Left ventricle myocardium superior (tissue), 1 donor: Measurements from ENCODE around the gene UFSP1. TPM values are rescaled to one million over a fixed set of nuclear protein-coding genes. Genes with fewer than 3 reads are reported as not detected.
A peak's percentile ranks its signal among the peaks of the same experiment; 100 is the strongest.

Source experiments
- ATAC-seq: fragments of 200-7000 bp; cut with Tn5 transposase; one replicate; pipeline ENCODE4 v1.9.1; 2020; ENCODE audit warnings: mild to moderate bottlenecking, moderate library complexity
- DNase-seq: peaks from one replicate; pipeline ENCODE4 v3.0.0-alpha.2; 2020
- intact Hi-C: fragments of 100-400 bp; cut with micrococcal nuclease; formaldehyde crosslinking; loops from one replicate; pipeline ENCODE4 v1.11.0; 2022
- total RNA-seq: library from RNA; stranded (reverse); fragmentation: NEBNext Ultra II Directional; extraction: Animal tissue kit (Norgen Biotek cat#: 25700); gene quantifications from one replicate; pipeline ENCODE4 v1.2.1, GENCODE V29; 2021
- donor health status: DM: no; HTN: yes; CAD: no; lungs with severe emphysema.

Gene UFSP1
- total RNA-seq, 1 donor from 2014 or later, result 1.9 TPM

DNA sequence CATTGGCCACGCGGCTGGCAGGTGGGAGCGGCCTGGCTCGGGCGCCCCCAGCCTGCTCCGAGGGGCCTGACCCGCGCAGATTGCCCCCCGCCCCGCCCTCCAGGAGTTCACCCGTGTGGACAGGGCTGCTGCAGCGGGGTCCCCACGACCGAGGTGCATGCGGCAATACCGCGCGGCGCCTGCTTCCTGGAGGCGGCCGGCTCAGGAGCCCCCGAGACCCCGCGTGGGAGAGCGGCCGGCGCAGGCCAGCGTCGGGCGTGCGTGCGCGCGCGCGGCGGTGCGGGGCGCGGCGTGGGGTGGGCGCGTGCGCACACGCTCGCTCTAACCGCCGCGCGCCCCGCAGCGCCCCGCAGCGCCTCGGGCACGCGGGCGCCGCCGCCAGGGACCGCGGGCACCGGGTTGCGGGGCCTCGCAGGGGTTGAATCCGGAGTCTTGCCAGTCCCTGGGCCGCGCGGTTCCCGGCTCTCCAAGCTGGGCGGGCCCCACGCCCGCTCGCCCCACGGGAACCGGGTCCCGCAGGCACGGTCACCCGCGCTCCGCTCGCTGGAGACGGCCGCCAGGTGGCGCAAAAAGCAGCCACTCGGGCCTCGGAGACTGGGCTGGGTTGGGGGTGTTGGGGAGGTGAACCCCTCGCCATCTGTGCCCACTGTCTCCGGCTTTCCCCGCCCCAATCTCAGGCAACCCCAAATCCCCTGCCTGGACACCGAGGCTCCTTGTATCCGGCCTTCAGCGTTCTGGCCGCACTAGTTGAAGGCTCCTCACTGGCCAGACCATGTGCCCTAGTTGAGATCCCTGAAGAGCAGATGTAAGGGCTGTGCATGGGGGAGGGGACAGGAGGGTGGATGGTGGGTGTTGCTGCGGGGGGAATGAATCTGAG is 7.5 kb upstream of the UFSP1 start:
- DNase-seq (peak; percentile 75), ATAC-seq (peak; percentile 40)
- intact Hi-C loops, result loop anchor here (5.0 kb wide), 1 partner anchor 160 kb away; no protein-coding TSS in a partner anchor

DNA sequence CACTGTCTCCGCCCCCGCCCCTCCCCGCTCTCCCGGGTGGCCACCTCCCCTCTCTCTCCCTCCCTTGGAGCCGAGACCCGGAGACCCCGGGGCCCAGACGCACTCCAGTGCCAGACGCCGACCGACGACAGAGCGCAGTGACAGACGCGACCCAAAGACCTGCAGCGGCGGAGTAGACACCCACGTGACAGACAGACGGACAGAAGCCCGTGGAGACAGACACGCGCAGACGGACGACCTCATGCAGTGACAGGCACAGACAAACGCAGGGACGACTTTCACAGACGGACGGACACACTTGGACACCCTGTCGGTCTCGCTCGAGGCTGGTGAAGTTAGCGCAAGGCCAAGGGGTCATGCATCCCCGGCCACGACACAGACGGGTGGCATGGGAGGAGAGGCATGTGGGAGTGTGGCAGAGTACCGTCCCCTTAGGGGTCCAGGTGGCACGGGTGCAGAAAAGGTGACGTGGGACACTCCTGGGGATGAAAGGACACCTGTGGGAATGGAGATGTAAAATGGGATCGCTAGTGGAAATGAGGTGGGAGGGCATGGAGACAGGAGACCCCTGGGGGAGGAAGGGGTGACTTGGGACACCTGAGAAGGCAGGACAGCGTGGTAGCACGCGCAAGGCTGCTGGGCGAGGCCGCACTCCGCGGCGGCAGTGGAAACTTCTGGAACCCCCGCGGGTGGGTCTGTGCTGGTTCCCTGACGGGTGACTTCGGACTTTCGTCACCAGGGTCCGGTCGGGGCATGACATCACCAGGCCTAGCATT is 6.6 kb upstream of the UFSP1 start:
- ATAC-seq (peak; percentile 9), DNase-seq (peak; percentile 50)
- intact Hi-C loops, result loop anchor here (5.0 kb wide), 1 partner anchor 161 kb away; no protein-coding TSS in a partner anchor

DNA sequence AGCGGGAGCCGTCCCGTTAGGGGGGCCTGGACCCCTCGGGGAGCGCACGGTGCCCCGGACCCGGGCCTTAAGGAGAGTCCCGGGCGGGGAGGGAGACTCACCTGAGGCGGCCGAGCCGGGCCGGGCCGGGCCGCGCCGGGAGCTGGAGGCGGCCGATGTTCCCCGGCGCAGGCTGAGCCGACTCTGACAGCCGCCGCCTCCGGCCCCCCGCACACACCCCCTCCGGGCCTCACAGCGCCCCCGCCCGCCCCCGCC is 6.1 kb upstream of the UFSP1 start, which contains the start of gene ACHE:
ACHE (minus strand) TSS at position 188 of the 255 bp plus-strand sequence. CDS start 1,656 bp downstream, outside the sequence.
- DNase-seq (no peak), ATAC-seq (peak; percentile 19)
- intact Hi-C loops, result loop anchor here (5.0 kb wide), 1 partner anchor 162 kb away; no protein-coding TSS in a partner anchor

DNA sequence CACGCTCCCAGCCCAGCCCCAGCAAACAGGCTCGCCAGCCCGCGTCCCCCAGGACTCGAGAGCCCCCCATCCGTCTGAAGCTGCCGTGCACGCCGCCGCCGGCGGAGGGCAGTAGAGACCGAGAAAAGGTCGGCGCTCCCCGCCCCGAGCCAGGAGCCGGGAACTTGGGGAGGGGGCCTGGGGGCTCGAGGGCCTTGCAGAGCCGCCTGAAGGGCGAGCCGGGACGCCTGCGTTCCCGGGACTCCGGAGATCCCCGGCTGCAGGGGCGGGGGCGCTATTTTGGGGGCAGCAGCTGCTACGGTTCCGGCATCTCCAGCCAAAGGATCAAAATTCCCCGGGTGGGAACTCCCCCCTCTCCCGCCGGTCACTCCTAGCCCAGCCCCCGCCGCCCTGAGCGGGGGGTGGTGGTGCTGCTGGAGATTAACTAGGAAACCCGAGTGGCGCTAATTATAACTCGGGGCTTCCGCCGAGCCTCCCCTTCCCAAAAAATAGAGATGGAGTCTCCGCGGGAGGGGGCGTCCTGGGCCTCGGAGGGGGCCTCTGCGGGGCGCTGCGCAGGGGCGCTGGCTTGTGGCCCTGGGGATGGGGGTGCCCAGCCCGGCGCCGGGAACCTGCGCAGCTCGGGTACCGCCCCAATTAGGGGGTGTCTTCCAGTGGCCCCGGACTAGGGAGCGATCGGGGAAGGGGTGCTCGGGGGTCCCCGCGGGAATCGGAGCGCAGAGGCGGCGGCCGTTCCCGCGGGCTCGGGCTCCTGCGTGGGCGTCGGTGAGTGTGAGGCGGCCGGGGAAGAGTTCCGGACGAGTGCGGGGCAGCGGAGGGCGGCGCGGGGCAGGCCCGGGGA is 5.6 kb upstream of the UFSP1 start:
- intact Hi-C loops, result loop anchor here (5.0 kb wide), 1 partner anchor 162 kb away; no protein-coding TSS in a partner anchor
- peak; percentile 4 for ATAC-seq
- peak; percentile 73 for DNase-seq

DNA sequence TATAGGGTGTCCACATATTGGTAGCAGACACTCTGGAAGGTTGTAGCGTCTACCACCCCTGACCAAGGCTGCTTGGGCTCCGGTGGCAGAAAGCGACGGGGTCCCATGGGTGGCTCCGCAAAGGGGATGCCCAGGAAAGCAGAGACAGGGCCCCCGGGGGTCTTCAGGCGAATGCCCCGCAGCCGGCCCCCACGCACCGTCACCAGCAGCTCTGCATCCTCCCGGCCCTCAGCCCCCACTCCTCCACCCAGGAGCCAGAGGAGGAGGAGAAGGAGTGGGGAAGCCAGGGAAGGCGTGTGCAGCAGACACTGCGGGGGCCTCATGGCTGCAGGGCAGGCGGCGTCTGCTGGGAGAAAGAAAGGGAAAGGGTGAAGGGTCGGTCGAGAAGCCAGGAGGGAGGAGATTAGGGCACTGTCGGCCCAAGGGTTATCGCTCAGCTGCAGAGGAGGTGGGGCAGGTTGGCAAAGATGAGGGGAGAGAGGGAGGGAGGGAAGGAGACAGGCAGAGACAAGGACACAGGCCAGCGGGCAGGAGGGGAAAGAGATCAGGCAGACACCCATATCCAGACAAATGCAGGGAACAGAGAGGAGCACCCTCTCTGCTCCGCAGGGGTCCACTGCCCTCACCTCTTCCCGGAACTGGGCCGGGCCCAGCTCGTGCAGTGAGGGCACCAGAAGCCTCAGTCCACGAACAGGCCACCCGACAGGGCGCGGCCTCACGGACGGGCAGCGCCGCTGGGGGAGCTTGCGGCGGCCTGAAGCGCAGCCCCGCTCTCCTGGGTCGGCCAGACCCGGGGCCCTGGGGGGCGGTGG is 4.6 kb upstream of the UFSP1 start:
- intact Hi-C loops, result no loop called here
- ATAC-seq (no peak), DNase-seq (no peak)

DNA sequence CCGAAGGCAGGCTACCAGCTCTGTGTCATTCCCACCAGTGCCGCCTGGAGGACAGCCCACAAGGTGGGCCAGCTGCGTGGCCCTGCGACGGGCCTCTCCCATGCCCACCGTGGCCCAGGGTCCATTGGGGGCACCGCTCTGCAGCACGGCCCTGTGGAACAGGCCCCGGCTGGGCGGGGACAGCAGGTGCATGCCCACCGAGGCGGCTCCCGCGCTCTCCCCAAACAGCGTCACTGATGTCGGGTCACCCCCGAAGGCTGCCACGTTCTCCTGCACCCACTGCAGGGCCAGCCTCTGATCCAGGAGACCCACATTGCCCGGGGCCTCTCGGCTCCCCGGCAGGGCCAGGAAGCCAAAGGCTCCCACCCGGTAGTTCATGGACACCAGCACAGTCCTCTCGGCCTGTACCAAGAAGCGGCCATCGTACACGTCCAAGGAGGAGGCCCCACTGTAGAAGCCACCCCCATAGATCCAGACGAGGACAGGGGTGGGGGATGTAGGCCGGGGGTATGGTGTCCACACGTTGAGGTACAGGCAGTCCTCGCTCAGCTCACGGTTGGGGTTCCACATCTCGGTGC is 3.9 kb upstream of the UFSP1 start:
- DNase-seq, result no peak
- intact Hi-C loops, result no loop called here

DNA sequence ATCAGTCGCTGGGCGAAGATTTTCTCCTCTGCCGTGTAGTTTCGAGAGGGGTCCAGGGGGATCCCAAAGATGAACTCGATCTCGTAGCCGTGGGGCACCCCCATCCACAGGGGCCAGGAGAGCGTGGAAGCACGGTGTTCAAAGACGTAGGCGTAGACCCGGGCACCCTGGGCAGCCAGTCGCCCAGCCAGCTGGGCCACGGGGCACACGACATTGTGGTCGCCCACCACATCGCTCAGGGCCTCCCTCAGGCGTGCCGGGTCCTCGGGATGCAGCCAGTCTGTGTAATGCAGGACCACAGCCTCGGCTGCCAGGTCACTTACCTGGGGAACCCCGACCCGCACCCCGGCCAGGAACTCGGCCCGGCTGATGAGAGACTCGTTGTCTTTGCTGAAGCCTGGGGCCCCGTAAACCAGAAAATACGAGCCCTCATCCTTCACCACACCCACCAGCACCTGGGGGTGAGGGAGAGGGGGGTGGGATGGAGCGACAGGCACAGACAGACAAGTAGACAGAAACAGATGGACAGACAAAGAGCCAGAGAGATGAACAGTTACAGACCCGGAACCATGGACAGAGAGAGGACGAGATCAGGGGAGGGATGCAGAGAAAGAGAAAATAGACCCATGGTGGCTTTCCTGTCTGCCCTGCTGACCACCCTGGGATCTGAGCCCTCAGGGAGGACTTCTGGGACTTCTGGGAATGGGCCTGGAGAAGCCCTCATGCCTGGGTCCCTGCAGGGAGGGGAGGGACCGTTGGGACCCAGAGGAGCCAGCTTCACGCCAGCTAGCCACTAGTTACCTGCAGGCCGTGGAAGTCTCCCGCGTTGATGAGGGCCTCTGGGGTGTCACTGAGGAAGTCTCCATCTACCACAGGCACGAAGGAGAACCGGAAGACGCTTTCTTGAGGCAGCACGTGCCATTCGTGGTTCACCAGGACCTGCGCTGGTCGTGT is 3.1 kb upstream of the UFSP1 start:
- ATAC-seq (no peak), DNase-seq (no peak)
- intact Hi-C loops, result no loop called here

More for the DNA sequence above, 3.9 kb upstream of the UFSP1 start:
- ATAC-seq, result no peak

DNA sequence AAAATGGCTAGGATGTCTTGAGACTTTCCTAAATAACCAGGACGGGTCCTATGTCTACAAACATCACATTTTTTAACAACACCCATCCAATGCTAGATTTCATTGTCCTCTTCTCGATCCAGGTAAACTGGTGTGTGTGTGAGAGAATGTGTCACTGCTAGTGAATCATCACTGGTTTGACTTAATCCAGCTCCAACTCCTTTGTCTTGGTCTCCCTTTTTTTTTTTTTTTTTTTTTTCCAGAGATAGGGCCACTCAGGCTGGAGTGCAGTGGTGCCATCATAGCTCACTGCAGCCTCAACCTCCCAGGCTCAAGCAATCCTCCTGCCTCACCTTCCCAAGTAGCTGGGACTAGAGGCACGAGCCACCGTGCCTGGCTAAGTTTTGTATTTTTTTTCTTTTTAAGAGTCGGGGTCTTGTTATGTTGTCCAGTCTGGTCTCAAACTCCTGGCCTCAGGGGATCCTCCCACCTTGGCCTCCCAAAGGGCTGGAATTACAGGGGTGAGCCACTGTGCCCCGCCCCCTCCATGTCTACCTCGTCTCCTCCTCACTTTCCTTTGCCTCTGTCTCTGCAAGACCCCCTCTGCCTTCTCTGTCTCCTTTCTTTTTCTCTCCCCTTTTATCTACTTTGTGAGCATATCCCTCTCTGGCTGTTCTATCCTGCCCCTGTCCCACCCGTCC is 2.2 kb upstream of the UFSP1 start:
- ATAC-seq, result no peak
- no peak for DNase-seq
- intact Hi-C loops, result no loop called here

DNA sequence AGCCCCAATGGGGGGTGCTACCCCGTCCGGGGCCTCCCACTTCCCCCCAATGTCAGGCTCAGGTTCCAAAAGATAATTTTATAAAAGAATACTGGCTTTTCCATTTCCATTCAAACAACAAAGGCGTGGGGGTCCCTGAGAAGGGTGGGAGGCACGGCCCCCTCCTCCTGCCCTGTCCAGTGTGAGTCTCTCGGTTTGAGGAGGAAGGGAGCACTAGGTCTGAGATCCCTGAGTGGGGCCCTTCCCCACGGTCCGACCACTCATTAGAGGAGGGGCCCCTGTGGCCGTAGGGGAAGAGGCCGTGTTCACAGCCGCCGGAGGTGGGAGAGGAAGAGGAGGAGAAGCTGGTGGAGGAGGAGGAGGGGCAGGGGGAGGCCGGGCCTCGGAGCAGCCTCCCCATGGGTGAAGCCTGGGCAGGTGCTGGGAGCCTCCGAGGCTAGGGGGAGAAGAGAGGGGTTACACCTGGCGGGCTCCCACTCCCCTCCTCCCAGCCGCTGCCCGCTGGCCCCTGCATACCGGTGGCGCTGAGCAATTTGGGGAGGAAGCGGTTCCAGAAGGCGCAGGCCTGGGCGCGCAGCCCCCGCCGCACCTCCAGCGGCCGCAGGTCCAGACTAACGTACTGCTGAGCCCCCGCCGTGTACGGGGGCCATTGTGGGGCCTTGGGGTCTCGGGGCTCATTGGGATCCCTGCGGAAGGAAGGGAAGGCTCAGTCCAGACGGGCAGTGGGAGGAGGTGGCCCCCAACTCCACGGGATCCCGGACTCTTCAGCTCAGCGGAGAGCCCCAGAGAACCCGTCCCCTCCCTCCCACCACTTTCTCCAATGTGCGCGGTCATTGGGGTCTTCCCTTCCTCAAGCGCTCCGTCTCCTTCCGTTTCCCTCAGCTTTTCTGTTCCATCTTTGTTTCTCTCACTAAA is 1.4 kb upstream of the UFSP1 start:
- intact Hi-C loops, result no loop called here
- DNase-seq (no peak), ATAC-seq (no peak)

DNA sequence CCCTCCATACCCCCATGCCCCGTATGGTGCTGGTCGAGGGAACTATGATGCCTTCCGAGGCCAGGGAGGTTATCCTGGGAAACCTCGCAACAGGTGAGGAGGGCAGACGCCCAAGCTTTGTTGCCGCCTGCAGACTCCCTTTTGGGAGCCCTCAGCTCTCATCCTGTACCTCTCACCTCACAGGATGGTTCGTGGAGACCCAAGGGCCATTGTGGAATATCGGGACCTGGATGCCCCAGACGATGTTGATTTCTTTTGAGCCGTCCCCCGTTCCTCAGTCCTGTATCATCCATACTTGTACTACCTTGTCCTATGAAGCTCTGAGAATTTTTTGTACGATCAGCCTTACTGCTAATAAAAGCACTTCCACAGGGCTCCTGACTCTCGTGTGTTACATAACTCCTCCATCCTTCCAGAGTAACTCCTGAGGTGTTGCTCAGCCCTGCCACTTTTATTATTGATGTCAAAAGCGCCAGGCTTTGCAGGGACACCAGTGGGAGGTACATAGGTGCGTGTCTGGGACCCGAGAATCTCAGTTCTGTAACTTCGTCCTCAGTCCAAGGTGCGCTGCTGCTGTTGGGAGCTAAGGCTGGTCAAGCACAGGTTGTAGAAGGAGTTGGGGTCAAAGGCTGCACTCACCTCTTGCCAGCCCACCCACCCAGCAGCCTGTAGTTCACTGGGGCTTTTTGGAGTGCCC is 1.1 kb downstream of the UFSP1 start:
- no peak for DNase-seq
- intact Hi-C loops, result no loop called here
- no peak for ATAC-seq

DNA sequence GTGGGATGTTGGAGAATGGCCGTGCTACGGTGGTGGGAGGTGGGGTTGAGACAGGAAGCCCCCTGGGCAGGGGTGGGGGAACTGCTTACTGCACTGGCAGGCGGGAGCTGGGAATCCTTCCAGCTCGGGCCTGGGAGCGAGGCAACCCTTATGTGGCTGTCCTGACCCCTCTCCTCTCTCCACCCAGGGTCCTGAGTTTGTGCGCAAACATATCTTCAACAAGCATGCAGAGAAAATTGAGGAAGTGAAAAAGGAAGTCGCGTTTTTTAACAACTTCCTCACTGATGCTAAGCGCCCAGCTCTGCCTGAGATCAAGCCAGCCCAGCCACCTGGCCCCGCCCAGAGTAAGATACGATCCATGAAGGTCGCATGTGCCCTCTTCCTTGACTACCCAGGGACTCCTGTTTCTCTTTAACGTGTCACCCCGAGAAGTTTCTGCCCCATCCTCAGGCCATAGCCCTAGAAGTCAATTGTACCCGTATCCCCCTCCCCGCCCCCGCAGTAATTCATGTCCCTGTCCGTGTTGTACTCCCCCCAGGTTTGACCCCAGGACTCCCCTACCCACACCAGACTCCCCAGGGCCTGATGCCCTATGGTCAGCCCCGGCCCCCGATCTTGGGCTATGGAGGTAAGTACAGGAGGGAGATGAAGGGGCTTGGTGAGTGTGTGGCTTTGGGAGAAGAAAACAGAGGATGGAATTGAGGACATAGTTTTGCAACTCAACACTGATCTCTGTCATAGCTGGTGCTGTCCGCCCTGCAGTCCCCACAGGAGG is 1.8 kb downstream of the UFSP1 start:
- DNase-seq, result no peak
- no peak for ATAC-seq
- intact Hi-C loops, result no loop called here

DNA sequence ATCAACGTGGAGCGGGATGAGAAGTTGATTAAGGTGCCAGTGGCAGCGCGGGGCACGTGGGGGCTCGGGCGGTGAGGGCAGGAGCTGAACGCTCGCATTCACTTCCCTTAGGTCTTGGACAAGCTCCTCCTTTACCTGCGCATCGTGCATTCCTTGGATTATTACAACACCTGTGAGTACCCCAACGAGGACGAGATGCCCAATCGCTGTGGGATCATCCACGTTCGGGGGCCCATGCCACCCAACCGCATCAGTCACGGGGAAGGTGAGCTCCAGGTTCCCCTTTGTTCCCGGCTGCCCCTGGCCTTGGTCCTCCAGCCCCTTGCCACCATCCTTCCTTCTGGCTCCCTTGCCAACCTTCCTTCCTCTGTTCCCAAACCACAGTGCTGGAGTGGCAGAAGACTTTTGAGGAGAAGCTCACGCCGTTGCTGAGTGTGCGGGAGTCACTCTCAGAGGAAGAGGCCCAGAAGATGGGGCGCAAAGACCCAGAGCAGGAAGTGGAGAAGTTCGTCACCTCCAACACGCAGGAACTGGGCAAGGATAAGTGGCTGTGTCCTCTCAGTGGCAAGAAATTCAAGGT is 2.5 kb downstream of the UFSP1 start:
- intact Hi-C loops, result no loop called here
- no peak for ATAC-seq
- DNase-seq, result no peak

DNA sequence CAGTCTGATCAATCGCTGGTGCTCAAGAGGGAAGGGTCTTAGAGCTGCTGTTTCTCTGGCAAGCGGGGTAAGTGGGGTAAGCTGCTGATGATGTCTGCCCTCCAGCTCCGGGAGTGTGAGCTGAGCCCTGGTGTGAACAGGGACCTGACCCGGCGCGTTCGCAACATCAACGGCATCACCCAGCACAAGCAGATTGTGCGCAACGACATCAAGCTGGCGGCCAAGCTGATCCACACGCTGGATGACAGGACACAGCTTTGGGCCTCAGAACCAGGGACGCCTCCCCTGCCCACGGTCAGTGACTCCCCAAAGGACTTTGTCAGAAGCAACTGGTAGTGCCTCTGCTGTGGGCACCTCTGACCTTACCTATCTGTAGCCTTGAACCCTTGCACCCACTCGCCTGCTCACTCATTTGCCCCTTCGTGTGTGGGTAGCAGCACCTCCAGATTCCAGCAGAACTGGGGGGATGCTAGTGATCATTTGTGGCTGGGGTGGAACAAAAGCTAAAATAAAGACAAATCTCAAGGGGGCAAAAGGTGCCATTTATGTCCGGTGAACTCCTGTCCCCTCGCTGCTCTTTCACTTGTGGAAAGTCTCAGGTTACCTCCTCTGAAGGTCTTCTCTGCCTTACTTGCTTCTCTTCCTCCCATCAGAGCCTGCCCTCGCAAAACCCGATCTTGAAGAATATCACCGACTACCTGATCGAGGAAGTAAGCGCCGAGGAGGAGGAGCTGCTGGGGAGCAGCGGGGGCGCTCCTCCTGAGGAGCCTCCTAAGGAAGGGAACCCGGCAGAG is 3.2 kb downstream of the UFSP1 start:
- intact Hi-C loops, result no loop called here
- ATAC-seq (no peak), DNase-seq (no peak)
